DLD1 (cell line): ENCODE results near the gene RUNDC3A.

Experiments used
- in situ Hi-C: cut with HindIII; loops from 2 replicates; pipeline ENCODE4 v1.10.0; 2017; ENCODE audit warnings: low sequenced_read_pairs

Gene RUNDC3A

GRCh38 chr17:44308320-44308818 is at the start of gene RUNDC3A:
Gene RUNDC3A (plus strand): TSS chr17:44308601. CDS start chr17:44308833, 232 bp downstream.
- in situ Hi-C loops: no loop called here

- in situ Hi-C loops: no loop called here
Measured at GRCh38 chr17:44258811-44259351, 49.5 kb upstream of the RUNDC3A start.

GRCh38 chr17:44260296-44260695 is 48.1 kb upstream of the RUNDC3A start:
- in situ Hi-C loops: no loop called here

GRCh38 chr17:44262654-44263225 is 45.7 kb upstream of the RUNDC3A start:
- in situ Hi-C loops: no loop called here

- in situ Hi-C loops: no loop called here
Measured at GRCh38 chr17:44263345-44263902, 45.0 kb upstream of the RUNDC3A start.

GRCh38 chr17:44266402-44267164 is 41.8 kb upstream of the RUNDC3A start:
- in situ Hi-C loops: no loop called here

- in situ Hi-C loops: no loop called here
Measured at GRCh38 chr17:44267165-44267455, 41.3 kb upstream of the RUNDC3A start.

- in situ Hi-C loops: no loop called here
Measured at GRCh38 chr17:44267818-44268490, 40.4 kb upstream of the RUNDC3A start, which contains the start of gene SLC4A1. Gene SLC4A1 (minus strand): TSS chr17:44268135. CDS start chr17:44262866, 5,269 bp downstream.

GRCh38 chr17:44268709-44269534 is 39.5 kb upstream of the RUNDC3A start:
- in situ Hi-C loops: no loop called here

GRCh38 chr17:44269535-44270240 is 38.7 kb upstream of the RUNDC3A start:
- in situ Hi-C loops: loop anchor here (5.0 kb wide), 1 partner anchor 53 kb away; the partner anchor contains the start of gene SLC25A39

- in situ Hi-C loops: loop anchor here (5.0 kb wide), 1 partner anchor 50 kb away; the partner anchor contains the start of gene SLC25A39
Measured at GRCh38 chr17:44272321-44272951, 36.0 kb upstream of the RUNDC3A start.

- in situ Hi-C loops: loop anchor here (5.0 kb wide), 1 partner anchor 49 kb away; the partner anchor contains the start of gene SLC25A39
Measured at GRCh38 chr17:44272954-44273353, 35.4 kb upstream of the RUNDC3A start.

- in situ Hi-C loops: loop anchor here (5.0 kb wide), 1 partner anchor 49 kb away; the partner anchor contains the start of gene SLC25A39
Measured at GRCh38 chr17:44273607-44274006, 34.8 kb upstream of the RUNDC3A start.

GRCh38 chr17:44277976-44278375 is 30.4 kb upstream of the RUNDC3A start:
- in situ Hi-C loops: no loop called here

- in situ Hi-C loops: no loop called here
Measured at GRCh38 chr17:44279346-44279665, 29.1 kb upstream of the RUNDC3A start.

- in situ Hi-C loops: no loop called here
Measured at GRCh38 chr17:44279666-44280391, 28.6 kb upstream of the RUNDC3A start.

GRCh38 chr17:44280392-44280937 is 27.9 kb upstream of the RUNDC3A start:
- in situ Hi-C loops: no loop called here

GRCh38 chr17:44281570-44281969 is 26.8 kb upstream of the RUNDC3A start:
- in situ Hi-C loops: no loop called here
